GM21786 (cell line): ENCODE data around the gene CSNK1A1L.

Experiments
- ATAC-seq: cut with Tn5 transposase; IDR thresholded peaks from one replicate; pipeline ENCODE4 v1.9.1; 2021; ENCODE audit not compliant: unreplicated experiment

CSNK1A1L gene

GRCh38 chr13:37105251-37105714, at the start of gene CSNK1A1L:
Gene CSNK1A1L (minus strand): TSS chr13:37105664. CDS start chr13:37105256, 408 bp downstream.
- ATAC-seq, result no peak

- ATAC-seq, result no peak
Observed at GRCh38 chr13:37149380-37149779, 43.9 kb upstream of the CSNK1A1L start.

DNA sequence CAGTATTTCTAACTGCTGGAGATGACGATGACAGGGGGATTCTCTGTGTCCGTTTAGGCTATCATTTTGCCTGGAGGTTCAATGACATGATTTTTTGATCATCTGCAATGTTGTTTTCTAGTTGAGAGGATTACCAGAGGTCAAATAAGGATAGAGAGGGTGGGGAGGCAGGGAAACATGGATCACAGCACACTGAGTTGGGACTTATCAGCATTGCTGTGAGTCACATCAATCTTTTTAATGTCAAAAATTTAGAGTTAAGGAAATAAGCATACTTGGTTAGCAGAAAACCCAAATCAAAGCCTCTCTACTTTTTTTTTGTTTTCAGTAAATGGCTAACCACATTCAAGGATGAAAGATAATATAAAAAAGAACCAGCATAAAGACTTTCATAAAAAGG, 43.0 kb upstream of the CSNK1A1L start:
- ATAC-seq, result no peak

DNA sequence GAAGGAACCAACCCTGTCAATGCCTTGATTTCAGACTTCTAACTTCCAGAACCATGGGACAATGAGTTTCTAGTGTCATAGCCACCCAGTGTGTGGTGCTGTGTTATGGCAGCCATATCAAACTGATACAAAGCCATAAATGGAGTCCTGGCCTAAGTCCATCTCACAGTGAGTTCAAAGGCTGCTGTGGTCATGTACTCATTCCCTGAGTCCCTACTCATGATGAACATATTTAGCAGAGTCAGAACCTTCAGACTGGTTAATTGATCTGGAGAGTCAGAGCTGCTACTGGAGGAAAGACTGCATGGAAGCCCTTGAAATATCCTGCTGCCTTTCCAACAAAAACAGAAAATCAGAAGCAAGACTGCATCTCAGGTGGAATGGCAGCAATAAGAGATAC, 39.2 kb upstream of the CSNK1A1L start:
- no peak for ATAC-seq

DNA sequence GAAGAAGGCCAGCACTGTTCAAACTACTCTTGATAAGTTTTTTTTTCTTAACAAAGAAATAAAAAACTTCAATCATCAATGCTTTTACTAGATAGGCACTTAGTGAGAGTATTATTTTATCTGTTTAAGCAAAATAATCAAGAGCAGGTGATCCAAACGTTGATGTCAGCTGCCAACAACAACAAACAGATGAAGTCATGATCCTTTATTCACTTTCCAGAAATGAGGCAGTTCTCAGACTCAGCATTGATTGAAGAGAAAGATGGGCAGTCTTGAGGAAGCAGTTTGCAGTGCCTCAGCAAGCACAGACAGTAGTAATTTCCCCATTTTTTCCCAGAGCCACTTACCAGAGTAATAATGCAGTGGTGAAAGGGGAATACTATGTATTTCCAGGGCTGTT, 38.4 kb upstream of the CSNK1A1L start:
- no peak for ATAC-seq

GRCh38 chr13:37142877-37143276, 37.4 kb upstream of the CSNK1A1L start:
- ATAC-seq, result no peak

DNA sequence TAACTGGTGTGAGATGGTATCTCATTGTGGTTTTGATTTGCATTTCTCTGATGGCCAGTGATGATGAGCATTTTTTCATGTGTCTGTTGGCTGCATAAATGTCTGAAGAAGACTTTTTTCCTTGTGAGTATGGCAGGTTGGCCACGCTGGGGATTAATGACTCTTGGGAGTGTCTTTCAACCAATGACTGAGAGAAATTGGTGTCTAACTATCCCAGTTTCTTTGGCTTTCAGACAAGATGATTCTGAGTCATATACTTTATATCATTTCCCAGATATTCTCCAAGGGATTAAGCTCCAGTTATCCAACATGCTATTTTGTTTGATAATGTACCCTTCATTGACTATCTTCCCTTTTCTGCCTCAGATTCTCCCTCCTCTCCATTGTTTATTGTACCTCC, 35.5 kb upstream of the CSNK1A1L start:
- ATAC-seq, result no peak

DNA sequence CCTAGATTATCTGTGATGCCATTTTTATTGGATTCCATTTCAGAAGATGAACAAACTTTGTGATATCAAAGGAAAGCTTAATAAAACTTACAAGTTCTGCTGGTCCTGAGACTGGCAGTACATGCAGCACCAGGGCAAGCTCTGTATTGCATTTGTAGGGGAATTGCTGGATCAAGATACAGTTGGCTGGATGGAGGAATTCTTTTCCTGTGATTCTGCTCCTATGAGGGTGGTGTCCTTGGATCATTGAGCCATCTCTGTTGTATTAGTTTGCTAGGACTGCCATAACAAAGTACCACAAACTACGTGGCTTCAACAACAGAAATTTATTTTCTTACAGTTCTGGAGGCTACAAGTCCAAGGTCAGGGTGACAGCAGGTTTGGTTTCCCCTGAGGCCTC, 33.9 kb upstream of the CSNK1A1L start:
- ATAC-seq, result no peak

- ATAC-seq, result no peak
Observed at GRCh38 chr13:37138926-37139325, 33.5 kb upstream of the CSNK1A1L start.

DNA sequence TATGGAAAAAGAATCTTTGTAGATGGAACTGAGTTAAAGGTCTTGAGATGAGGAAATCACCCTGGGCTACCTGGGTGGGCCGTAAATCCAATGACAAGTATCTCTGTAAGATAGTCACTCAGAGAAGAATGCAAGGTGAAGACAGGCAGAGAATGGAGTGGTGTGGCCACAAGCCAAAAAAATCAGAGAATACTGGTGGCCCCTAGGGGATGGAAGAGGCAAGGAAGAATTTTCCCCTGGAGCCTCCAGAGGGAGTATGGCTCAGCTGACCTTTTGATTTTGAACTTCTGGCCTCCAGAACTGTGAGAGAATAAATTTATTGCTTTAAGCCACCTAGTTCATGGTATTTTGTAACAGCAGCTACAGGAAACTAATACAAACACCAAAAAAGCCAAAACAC, 32.7 kb upstream of the CSNK1A1L start:
- ATAC-seq, result no peak

DNA sequence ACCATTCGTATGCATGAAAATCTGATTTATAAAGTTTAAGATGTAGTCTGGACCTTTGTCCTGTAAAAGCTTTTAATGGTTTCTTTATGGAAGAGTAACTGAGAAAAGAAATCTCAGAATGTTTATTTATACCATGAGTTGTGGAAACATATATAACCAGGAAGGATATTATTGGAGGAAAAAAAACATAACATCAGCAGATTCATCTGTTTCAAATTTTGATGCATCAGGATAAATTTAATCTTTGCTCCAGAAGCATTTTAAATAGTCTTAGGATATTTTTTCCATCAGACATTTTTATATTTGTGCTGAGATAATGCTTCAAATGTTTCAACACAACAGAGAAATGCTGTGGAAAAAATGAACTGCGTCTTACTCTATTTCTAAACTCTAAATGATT, 31.2 kb upstream of the CSNK1A1L start:
- ATAC-seq, result no peak

- ATAC-seq, result no peak
Observed at GRCh38 chr13:37136187-37136586, 30.7 kb upstream of the CSNK1A1L start.

- ATAC-seq, result no peak
Observed at GRCh38 chr13:37134411-37135041, 29.1 kb upstream of the CSNK1A1L start.

GRCh38 chr13:37132211-37132610, 26.7 kb upstream of the CSNK1A1L start:
- ATAC-seq, result no peak

DNA sequence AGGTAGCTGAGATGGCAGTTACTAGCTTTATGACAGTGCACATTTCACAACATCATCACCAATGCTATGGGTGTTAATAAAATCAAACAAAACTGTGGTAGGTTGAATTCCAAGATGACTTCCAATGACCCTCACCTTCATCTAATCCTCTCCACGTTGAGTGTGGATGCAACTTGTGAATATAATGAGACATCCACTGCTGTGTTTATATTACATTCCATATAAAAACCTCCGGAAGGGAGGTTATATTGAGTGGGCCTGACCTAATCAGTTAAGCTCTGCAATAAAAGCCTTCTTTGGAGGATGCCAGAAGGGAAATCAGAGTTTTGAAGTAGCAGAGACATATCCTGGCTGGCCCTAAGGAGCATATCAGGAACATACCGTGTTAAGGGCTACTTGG, 25.6 kb upstream of the CSNK1A1L start:
- ATAC-seq, result no peak

GRCh38 chr13:37129866-37130265, 24.4 kb upstream of the CSNK1A1L start:
- no peak for ATAC-seq

DNA sequence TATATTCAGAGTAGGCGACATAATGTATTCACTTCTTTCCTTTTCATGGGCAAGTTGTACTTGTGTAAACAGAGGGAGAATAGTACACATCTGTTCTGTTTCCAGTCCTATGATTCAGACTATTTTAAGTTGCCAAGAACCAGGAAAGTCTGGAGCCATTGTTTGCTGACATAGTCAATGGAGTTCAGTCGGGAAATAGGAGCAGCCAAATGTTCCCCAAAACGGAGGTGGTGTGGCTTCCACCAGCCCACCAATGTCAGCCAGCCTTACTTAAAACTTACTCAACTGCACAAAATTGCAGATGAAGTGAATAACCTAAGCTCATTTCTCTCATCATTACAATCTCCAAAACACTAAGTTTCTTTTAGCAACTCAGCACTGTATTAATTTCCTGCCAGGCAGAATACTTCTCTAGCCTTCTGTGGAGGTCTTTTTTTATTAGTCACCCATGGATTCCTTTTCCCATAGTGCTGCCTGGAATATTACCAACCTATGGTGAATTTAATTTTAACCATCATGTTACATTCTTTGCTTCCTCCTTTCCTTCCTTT, 22.3 kb upstream of the CSNK1A1L start:
- no peak for ATAC-seq

DNA sequence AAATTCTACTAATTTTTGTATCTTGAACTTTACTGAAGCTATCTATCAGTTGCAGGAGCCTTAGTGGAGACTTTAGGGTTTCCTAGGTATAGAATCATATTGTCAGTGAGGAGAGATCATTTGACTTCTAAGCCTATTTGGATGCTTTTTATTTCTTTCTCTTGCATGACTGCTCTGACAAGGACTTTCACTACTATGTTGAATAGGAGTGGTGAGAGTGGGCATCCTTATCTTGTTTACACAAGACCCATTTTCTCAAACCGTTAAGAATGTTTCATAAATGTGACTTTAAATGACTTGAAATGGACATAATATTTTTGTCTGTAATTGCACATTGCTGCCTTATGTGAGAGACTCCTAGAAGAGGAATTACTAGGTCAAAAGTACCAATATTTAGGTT, 17.9 kb upstream of the CSNK1A1L start:
- no peak for ATAC-seq

GRCh38 chr13:37118016-37118415, 12.6 kb upstream of the CSNK1A1L start:
- no peak for ATAC-seq

DNA sequence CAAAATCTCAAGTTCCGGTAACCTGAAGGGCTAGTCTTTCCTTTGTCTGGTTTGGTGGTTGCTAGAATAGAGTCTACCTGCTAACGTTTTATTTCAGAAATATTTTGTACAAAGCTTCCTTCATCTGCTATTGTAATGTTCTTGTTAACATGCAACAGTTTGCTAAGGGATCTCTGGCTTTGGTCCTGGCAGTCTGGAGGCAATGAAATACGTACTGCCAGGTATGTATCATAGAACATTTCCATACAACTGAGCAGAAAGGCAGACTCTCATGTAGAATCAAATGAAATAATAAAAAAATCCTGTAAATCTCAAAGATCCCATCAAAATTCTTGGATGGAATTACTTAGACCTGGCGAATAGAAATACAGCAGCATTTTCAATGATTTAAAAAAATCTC, 8.8 kb upstream of the CSNK1A1L start:
- no peak for ATAC-seq

GRCh38 chr13:37113534-37113933, 8.1 kb upstream of the CSNK1A1L start:
- ATAC-seq, result no peak

- no peak for ATAC-seq
Observed at GRCh38 chr13:37109051-37109678, 3.7 kb upstream of the CSNK1A1L start.

GRCh38 chr13:37107868-37108267, 2.4 kb upstream of the CSNK1A1L start:
- no peak for ATAC-seq
